Measurements from ENCODE around the gene ZC2HC1C.

DNA sequence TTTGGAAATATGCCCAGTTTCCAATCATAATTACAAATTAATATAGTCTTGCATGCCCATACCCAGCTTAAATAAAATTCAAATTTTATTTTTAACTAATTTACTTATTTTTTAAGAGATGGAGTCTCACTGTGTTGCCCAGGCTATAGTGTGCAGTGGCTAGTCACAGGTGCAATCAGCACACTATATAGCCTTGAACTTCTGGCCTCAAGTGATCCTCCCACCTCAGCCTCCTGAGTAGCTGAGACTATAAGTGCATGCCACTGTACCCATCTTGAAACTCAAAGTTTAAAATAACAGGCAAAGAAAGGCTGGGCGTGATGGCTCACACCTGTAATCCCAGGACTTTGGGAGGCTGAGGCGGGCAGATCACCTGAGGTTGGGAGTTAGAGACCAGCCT, 28.5 kb upstream of the ZC2HC1C start:
- TF ChIP-seq, protein P1, sequence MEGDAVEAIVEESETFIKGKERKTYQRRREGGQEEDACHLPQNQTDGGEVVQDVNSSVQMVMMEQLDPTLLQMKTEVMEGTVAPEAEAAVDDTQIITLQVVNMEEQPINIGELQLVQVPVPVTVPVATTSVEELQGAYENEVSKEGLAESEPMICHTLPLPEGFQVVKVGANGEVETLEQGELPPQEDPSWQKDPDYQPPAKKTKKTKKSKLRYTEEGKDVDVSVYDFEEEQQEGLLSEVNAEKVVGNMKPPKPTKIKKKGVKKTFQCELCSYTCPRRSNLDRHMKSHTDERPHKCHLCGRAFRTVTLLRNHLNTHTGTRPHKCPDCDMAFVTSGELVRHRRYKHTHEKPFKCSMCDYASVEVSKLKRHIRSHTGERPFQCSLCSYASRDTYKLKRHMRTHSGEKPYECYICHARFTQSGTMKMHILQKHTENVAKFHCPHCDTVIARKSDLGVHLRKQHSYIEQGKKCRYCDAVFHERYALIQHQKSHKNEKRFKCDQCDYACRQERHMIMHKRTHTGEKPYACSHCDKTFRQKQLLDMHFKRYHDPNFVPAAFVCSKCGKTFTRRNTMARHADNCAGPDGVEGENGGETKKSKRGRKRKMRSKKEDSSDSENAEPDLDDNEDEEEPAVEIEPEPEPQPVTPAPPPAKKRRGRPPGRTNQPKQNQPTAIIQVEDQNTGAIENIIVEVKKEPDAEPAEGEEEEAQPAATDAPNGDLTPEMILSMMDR (IDR thresholded peaks at IDR 0.05; ENCODE audit: insufficient read depth, low read length), result no peak
- TF ChIP-seq, protein P2, sequence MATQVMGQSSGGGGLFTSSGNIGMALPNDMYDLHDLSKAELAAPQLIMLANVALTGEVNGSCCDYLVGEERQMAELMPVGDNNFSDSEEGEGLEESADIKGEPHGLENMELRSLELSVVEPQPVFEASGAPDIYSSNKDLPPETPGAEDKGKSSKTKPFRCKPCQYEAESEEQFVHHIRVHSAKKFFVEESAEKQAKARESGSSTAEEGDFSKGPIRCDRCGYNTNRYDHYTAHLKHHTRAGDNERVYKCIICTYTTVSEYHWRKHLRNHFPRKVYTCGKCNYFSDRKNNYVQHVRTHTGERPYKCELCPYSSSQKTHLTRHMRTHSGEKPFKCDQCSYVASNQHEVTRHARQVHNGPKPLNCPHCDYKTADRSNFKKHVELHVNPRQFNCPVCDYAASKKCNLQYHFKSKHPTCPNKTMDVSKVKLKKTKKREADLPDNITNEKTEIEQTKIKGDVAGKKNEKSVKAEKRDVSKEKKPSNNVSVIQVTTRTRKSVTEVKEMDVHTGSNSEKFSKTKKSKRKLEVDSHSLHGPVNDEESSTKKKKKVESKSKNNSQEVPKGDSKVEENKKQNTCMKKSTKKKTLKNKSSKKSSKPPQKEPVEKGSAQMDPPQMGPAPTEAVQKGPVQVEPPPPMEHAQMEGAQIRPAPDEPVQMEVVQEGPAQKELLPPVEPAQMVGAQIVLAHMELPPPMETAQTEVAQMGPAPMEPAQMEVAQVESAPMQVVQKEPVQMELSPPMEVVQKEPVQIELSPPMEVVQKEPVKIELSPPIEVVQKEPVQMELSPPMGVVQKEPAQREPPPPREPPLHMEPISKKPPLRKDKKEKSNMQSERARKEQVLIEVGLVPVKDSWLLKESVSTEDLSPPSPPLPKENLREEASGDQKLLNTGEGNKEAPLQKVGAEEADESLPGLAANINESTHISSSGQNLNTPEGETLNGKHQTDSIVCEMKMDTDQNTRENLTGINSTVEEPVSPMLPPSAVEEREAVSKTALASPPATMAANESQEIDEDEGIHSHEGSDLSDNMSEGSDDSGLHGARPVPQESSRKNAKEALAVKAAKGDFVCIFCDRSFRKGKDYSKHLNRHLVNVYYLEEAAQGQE (IDR thresholded peaks at IDR 0.05; ENCODE audit: insufficient replicate concordance, low read depth), result no peak
